GM21515 (cell line): Measurements from ENCODE around the gene PRR33.

Source experiments
- ATAC-seq: cut with Tn5 transposase; IDR thresholded peaks from one replicate; pipeline ENCODE4 v1.9.1; 2021; ENCODE audit not compliant: unreplicated experiment

The PRR33 gene

DNA sequence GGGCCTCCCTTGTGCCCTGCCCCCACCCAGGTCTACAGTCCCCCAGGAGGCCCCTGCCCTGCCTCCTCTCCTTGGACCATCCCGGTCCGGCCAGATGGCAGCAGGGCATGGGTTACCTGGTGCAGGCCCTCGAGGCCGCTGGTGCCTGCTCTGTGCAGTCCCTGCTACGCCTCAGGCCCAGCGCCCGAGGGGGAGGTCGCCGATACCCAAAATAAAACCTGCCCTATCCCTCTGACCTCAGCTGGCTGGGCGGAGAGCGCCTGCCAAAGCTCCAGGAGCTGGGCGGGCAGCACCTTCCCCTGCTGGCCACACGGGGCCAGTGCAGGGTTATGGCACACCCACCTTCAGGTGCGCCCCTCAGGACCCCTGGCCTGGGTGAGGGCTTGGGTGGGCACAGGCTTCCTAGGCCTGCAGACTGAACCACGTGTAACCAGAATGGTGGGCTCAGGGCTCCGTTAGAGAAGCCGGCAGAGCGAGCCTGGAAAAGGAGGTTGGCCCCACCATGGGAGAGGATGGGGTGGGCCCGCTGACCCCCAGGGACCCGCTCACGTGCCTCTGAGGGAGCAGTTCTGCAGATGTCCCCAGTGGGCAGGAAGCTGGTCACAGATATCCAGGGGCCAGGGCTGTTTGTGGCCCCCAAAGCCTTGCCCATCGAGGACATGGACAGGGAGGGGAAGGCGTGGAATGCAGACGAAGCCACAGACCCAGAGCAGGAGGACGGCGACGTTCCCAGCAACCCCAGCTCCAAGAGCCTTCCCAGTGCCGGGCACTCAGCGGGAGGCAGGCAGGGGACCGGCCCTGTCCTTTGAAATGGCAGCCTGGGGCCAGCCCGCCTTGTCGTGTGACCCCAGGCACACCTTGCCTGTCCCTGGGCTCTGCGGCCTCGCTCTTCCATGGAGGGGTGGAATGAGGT lies 26.1 kb upstream of the PRR33 start:
- ATAC-seq: no peak

DNA sequence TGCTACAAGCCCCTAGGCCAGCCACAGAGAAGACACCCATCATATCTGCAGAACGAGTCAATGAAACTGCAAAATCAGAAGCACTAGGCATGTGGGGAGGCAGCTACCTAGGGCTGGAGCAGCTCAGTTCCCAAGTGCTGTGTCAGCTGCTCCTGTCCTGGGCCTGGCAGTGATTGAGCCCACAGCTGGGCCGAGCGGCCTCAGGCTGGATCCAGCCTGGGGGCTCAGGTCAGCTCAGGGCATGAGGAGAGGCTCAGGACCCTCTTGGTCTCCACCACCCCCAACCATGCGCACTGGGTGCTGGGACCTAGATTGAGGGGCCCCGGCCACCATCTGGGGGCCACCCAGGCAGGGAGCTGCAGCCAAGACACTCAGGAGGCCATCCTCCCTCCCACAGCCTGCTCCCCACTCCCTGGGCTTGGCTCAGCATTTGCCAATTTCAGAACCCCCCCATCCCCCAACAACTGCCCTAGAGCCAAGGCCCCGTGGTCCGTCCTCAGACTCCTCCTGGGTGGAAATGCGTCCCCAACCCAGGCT lies 25.4 kb upstream of the PRR33 start:
- ATAC-seq: no peak

DNA sequence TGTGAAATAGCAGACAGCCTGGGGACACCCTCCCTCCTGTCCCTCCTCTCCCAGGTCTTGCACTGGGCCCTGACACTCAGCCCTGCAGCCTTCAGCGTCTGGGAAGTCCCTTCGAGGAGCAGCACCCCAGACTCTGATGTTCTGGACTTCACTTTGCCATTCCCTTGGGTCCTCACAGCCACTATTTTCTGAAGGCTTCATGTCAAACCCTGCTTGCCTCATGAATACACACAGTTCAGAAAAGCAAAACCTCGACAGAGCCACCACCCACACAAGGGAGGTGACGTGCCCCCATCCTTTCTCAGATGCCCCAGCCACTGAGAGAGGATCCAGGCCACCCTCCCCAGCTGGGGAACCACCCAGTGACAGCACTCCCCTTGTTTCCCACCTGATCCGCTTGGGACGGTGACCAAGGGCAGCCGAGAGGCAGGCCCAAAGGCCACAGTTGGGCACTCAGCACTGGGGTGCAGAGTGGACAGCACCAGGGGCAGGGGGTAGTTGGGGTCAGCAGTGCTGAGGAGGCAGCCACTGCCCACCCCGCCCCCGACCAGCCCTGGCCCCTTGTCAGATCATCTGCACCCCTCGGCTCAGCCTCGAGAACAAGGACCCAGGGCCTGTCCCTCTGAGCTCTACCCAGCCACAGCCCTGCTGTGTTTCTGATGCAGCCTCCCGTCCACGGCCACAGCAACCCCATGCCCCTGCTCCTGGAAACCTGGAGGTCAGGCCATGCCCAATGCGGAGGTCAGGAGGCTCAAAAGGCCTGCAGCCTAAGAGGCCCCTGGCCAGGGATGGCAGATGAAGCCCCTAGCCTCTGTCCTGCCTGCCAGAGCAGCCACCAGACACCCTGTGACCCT lies 24.7 kb upstream of the PRR33 start:
- ATAC-seq: no peak

DNA sequence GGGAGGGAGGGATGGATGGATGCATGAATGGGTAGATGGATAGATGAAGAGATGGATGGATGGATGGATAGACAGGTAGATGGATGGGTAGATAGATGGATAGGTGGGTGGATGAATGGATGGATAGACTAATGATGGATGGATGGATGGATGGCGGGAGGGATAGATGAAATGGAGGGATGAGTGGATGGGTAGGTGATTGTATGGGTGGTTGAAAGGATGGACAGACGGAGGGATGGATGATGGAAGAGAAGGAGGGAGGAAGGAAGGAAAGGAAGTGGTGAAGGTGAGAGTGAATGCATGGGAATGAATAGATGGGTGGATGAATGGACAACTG lies 24.1 kb upstream of the PRR33 start:
- ATAC-seq: no peak

DNA sequence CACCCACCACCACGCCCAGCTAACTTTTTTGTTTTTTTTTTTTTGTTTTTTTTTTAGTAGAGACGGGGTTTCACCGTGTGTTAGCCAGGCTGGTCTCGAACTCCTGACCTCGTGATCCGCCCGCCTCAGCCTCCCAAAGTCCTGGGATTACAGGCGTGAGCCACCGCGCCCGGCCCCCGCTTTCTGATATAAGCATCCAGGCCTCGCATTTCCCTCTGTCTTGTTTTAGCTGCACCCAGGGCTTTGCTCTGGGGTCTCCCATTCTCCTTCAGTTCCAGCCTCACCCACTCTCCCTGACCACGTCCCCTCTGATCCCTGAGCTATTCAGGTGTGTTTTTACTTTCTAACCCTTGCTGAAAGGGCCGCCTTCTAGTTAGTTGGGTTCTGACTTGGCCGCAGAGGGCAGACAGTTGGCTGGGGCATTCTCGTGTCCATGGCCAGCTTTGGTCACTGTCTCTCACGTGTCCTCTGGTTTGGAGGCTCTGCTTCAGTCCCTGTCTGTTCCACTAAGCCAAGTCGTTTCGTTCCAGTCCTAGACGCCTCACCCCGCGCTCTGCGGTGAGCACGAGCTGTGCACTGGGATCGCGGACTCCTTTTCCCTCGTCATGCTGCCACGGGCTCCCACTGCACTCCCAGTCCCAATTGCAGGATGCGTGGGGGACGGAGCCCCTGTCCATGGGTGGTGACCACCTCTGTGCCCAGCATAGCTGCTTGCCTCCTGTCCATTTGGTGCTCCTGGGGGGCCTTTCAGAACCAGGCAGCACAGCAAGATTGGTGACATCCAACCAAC lies 21.8 kb upstream of the PRR33 start:
- ATAC-seq: no peak

DNA sequence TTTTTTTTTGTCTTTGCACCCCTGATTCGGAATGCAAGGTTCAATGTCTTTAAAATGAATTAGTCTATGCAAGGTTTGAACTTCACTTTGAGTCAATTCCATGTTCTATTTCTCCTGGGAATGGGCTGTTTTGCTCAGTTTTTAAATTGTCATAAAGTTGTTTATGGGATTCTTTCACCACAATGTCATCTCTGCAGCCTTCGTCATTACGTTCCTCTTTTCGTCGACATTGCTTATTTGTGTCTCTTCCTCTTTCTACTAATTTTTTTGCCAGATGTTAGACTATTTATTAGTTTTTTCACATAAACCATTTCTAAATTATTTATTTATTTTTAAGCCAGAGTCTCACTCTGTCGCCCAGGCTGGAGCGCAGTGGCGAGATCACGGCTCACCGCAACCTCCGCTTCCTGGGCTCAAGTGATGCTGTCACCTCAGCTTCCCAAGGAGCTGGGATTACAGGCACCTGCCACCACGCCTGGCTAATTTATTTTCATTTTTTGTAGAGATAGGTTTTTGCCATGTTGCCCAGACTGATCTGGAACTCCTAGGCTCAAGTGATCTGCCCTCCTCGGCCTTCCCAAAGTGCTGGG lies 20.7 kb upstream of the PRR33 start:
- no peak for ATAC-seq

DNA sequence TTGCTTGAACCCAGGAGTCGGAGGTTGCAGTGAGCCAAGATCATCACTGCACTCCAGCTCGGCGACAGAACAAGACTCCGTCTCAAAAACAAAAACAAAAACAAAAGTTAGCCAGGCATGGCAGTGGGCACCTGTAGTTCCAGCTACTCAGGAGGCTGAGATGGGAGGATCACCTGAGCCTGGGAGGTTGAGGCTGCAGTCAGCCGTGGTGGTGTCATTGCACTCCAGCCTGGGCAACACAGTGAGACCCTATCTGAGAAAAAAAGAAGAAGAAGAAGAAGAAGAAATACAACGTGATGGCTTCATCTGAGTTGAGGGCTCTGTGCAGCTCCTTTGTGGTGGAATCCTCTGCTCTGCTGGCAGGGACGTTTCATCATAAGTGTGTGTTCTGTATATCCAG lies 17.8 kb upstream of the PRR33 start:
- no peak for ATAC-seq

DNA sequence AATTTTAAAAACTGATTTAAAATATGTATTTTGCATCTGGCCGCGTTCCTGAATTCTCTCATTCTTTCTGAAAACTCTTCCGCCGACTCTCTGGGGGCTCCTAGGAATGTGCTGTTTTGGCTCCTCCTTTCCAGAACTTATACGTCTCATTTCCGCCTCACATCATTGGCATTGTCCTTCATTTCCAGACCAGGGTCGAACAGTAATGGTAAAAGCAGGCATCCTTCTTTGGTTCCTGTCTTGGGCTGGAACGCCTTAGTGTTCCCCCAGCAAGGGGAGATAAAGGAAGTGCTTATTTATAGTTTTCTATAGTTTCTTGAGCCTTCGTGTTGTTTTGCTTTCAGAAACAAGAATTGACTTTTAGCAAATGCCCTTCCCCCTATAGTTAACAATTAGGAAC lies 16.9 kb upstream of the PRR33 start:
- no peak for ATAC-seq

DNA sequence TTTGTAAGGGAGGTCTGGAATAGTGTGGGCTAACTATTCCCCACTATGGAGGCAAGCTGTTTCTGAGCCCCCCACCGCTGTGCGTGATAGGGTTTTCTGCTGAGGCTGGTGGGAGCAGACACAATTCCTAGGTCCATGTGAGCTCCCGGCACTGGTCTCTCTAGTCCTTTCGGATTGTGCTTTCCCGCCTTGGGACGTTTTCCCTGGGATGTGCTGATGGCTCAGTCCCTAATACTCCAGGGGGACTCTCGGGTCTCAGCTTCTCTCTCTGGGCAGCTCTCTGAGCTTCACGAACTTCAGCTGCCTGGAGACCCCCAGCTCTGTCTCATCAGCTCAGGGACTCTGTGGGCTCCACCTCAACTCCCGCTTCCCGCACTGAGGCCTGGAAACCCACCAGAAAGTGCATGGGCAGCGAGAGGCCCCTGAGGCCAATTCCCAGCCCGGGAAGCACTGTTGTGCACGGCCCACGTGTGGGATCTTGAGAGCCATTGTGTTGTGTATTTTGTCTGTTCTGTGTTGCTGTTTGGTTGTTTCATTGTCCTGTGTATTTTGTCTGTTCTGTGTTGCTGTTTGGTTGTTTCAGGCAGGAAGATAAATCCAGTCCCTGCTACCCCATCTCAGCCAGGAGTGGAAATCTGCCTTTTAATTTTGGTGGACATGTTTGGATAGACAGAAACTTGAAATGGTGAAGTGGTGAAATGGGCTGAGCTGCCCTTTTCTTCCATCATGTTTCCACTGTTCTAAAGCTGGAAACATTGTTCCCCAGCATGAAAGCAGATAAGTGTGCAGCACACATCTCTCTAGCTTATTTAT lies 15.1 kb upstream of the PRR33 start:
- ATAC-seq: no peak

DNA sequence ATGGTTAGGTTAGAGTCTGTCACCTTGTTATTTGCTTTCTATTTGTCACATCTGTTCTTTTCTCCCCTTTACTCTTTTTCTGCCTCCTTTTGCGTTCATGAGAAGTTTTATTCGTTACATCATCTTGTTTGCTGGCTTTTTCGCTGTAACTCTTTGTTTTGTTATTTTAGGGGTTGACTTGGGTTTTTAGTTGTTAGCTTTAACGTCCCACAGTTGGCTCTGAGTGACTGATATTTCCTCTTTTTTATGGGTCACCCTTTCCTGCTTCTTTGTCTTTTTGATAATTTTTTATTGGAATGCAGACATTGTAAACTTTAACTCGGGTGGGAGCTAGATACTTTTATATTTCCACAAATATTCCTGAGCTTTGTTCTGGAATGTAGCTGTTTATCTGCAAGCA lies 14.5 kb upstream of the PRR33 start:
- no peak for ATAC-seq

DNA sequence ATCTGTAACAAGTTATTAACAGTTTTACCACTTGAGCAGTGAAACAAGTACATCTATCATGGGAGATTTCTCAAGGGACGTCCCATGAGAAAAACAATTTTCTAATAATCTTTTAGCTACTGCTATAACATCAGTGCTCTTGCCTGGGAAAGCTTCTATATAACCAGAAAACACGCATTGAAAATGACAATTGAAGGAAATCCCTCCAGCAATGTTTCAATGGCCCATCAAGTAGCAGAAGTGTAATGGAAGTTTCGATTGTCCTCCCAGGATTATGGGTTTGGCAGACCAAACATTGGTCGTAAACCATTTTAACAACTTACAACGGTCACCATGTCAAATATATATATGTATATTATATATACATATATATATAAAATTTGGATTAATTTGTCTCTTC lies 8.0 kb upstream of the PRR33 start:
- no peak for ATAC-seq

DNA sequence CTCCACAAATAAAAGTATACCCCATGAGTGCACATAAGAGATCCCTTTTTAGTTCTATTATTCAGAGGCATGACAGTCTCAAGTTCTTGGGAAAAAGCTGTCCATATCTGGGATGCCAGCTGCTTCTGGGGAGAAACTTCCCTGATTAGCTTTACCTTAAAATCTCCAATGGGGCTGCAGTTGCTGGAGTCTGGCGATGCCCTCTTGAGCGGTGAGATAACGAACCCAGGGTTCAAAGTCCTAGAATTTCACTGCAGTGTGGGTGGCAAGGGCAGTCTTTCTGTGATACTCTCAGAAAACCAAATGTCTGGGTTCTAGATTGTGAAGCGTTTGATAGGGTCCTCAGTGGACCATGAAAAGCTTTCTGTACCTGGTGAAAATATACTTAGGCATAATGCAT lies 7.4 kb upstream of the PRR33 start:
- no peak for ATAC-seq

DNA sequence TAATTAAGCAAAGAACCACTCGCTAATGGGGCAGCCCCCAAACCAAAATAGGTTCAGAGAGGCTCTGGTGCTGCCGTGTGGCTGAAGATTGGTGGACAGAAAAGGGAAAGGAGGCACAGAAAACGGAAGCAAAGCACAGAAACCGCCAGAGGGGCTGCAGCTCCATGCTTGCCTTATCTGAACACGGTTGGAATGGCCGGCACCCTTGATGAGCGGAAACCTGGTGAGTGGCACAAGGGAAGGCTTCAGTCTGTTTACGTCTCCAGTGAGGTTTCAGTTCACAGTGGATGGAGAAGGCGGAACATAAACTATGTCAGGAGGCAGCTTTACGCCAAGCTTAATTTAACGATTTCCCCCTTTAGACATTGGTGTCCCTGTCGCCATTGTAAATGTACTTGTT lies 5.2 kb upstream of the PRR33 start:
- ATAC-seq: no peak

DNA sequence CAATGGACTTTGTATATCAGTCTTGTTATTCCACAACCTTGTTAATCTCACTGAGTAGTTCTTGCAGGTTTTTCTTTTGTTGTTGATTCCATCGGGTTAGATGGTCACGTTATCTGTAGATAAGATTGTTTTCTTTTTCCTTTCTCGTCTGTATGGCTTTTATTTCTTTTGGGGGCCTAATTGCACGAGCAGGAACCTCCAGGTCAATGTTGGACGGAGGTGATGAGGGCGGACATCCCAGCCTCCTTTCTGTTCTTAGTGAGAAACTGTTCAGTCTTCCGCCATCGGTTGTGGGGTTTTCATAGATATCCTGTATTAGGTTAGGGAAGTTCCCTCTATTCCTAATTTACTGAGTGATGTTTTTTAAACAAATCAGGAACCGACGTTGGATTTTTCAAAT lies 4.8 kb upstream of the PRR33 start:
- no peak for ATAC-seq

DNA sequence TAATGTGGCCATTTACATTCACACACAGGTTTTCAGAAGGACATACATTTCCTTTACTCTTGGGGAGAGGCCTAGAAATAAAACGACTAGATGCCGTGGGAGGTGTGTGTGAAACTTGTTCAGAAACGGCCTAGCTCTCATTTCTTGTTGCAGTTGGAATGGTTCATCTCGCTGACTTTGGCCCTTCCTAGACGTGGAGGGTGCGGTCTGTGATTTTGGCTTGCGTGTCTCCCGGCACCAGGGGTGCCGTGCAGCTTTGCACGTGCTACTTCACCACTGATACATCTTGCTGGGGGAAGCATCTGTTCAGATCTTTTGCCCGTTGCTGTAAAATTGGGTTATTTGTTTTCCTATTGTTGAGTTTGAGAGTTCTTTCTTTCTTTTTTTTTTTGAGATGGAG lies 3.1 kb upstream of the PRR33 start:
- ATAC-seq: no peak

DNA sequence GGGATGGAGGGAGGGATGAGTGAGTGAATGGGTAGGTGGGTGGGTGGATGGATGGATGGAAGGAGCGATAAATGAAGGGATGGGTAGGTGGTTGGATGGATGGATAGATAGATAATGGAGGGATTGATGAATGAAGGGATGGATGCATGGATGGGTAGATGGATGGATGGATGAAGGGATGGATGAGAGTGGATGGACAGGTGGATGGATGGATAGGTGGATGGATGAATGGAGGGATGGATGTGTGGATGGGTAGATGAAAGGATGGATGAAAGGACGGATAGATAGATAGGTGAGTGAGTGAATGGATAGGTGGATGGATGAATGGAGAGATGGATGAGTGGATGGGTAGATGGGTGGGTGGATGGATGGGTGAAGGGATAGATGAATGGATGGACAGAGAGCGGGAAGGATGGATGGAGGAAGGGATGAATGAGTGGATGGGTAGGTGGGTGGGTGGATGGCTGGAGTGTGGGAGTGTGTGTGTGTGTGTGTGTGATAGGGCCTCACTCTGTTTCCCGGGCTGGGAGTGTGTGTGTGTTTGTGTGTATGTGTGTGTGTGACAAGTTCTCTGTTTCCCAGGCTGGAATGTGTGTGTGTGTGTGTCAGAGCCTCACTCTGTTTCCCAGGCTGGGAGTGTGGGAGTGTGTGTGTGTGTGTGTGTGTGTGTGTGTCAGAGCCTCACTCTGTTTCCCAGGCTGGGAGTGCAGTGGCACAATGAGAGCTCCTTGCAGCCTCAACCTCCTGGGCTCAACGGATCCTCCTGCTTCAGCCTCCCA lies 2.1 kb upstream of the PRR33 start:
- no peak for ATAC-seq

DNA sequence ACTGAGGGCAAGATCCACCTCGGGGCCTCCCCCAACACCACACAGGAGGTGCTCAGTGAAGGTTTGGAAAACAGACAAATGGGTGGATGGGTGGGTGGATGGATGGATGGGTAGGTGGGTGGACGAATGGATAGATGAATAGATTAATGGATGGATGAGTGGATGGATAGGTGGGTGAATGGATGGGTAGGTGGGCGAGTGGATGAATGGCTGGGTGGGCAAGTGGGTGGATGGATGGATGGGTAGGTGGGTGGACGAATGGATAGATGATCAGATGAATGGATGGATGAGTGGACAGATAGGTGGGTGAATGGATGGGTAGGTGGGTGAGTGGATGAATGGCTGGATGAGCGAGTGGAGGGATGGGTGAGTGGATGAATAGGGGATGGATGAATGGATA lies 863 bp upstream of the PRR33 start:
- ATAC-seq: no peak

DNA sequence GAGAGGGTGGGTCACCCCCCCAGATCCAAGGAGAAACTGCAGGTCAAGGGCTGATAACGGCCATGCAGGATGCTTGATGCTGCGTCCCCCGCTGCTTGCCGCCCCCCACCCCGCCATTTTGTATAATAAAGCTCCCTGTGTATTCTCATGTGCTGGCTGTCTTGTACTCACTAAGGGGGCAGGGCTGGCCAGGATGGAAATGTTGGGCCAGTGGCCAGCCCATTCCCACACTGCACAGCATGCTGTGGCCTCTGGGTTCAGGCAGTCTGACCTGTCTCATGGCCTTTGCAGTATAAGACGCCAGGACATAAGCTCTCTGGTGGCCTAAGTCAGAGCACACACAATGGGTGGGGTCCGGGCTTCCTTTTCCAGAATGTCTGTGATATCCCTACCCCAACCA lies 421 bp upstream of the PRR33 start:
- ATAC-seq: no peak
